BJ (cell line): ENCODE data around the gene FIGNL2. TPM values are rescaled to one million over a fixed set of nuclear protein-coding genes. Genes with fewer than 3 reads are reported as not detected.

Source experiments
- CTCF ChIA-PET: fragments of 350-600 bp; formaldehyde crosslinking; extraction: SDS; loops from one replicate; lab custom pipeline; 2021; ENCODE audit warnings: antibody characterized with exemption, inconsistent platforms; lab: Yijun Ruan, JAX
- POLR2A ChIA-PET: fragments of 300-600 bp; sonication (Branson Sonifier 250); formaldehyde crosslinking; extraction: SDS; loops from one replicate; lab custom pipeline; 2021; ENCODE audit warnings: antibody characterized with exemption; lab: Charles Lee
- DNase-seq: peaks from one replicate; pipeline ENCODE4 v3.0.0-alpha.2; 2011; ENCODE audit warnings: low read depth
- H3K27me3 ChIP-seq: 2 replicates; pipeline ENCODE4 v1.6.0; 2011; ENCODE audit warnings: low read length; ENCODE audit not compliant: control insufficient read depth, insufficient read depth
- H3K36me3 ChIP-seq: 2 replicates; pipeline ENCODE4 v1.5.1; 2011; ENCODE audit warnings: low read length; ENCODE audit not compliant: control insufficient read depth, insufficient read depth
- H3K4me3 ChIP-seq: 2 replicates; pipeline ENCODE4 v1.5.1; 2011; ENCODE audit warnings: low read depth, mild to moderate bottlenecking, control low read depth, low read length
- polyA plus RNA-seq: library from polyadenylated mRNA; depleted of rRNA; stranded (reverse); fragments of >200 nt; gene quantifications from 2 replicates; pipeline ENCODE4 v1.2.3, GENCODE V29; 2011
- TF ChIP-seq, protein P1 (sequence below): IDR thresholded peaks from 2 replicates; pipeline ENCODE4 v1.5.1; 2011; ENCODE audit warnings: low read depth, mild to moderate bottlenecking, control low read depth, inconsistent platforms, low read length, moderate library complexity; ENCODE audit not compliant: insufficient read depth

FIGNL2 gene
- polyA plus RNA-seq, 1 experiment = 0.01 TPM

DNA sequence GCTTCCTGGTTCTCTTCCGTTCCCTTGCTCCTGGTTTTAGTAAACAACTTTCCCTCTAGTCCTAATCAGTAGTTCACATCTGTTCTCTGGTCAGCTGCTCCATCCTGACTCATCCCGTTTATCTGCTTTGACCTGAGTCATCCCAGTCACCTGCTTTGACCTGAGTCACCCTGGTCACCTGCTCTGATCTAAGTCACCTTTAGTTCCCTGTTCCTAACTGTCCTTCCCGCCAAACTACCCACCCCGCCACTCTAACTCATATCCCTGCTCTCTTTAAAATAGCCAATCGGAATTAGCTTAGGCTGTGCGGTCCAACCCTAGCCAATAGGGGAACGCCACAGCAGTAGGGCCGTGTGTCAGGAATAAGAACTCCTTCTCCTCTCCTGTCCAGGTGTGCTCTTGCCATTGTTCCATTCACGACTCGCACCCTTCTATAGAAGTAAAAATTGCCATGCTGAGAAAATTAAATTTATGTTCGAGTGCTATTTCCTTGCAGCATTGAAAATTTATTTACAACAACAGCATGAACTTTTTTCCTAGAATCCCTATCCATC lies 36.2 kb upstream of the FIGNL2 start:
- no peak for DNase-seq
- CTCF ChIA-PET = interaction anchor here (0.5 to 3.0 kb wide), 6 partner anchors 9 to 464 kb away, joined by 3 to 24 read pairs (median 3); partner anchors contain the start of gene SLC4A8
- TF ChIP-seq, protein P1, sequence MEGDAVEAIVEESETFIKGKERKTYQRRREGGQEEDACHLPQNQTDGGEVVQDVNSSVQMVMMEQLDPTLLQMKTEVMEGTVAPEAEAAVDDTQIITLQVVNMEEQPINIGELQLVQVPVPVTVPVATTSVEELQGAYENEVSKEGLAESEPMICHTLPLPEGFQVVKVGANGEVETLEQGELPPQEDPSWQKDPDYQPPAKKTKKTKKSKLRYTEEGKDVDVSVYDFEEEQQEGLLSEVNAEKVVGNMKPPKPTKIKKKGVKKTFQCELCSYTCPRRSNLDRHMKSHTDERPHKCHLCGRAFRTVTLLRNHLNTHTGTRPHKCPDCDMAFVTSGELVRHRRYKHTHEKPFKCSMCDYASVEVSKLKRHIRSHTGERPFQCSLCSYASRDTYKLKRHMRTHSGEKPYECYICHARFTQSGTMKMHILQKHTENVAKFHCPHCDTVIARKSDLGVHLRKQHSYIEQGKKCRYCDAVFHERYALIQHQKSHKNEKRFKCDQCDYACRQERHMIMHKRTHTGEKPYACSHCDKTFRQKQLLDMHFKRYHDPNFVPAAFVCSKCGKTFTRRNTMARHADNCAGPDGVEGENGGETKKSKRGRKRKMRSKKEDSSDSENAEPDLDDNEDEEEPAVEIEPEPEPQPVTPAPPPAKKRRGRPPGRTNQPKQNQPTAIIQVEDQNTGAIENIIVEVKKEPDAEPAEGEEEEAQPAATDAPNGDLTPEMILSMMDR = no peak
- H3K27me3 ChIP-seq = no peaks in the 10 kb centered on the region
- no peak overlapping the region for H3K4me3 ChIP-seq
- POLR2A ChIA-PET = no interaction called here
- no peaks in the 10 kb centered on the region for H3K36me3 ChIP-seq

- TF ChIP-seq, protein P1 = no peak
- ChIA-PET POLR2A (no interaction called here), CTCF (interaction anchor here (0.5 to 3.0 kb wide), 4 partner anchors 9 to 460 kb away, joined by 3 to 24 read pairs (median 3); partner anchors contain the start of gene SLC4A8)
- Histone ChIP-seq H3K36me3 (no peaks in the 10 kb centered on the region), H3K4me3 (no peak overlapping the region), H3K27me3 (no peaks in the 10 kb centered on the region)
- DNase-seq = no peak
Measured at GRCh38 chr12:51883998-51884675, 35.6 kb upstream of the FIGNL2 start.

DNA sequence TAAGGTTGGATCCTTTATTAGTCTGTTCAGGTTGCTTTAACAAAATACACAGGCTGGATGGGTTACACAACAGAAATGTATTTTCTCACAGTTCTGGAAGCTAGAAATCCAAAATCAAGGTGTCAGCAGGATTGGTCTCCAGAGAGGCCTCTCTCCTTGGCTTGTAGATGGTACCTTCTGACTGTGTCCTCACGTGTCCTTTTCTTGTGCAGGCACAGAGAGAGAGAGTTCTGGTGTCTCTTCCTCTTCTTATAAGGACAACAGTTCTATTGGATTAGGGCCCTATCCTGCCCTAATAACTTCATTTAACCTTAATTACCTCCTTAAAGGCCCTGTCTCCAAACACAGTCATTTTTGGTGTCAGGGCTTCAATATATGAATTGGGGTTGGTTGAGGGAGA lies 34.8 kb upstream of the FIGNL2 start:
- TF ChIP-seq, protein P1 = no peak
- Histone ChIP-seq H3K4me3 (no peak overlapping the region), H3K27me3 (no peaks in the 10 kb centered on the region), H3K36me3 (no peaks in the 10 kb centered on the region)
- no peak for DNase-seq
- POLR2A ChIA-PET = no interaction called here
- CTCF ChIA-PET = interaction anchor here (1.3 kb wide), 1 partner anchor 459 kb away, joined by 3 read pairs; the partner anchor contains the start of gene SLC4A8

GRCh38 chr12:51879102-51879501 lies 30.6 kb upstream of the FIGNL2 start:
- no peak for DNase-seq
- no peaks in the 10 kb centered on the region for H3K27me3 ChIP-seq
- H3K36me3 ChIP-seq = no peaks in the 10 kb centered on the region
- POLR2A ChIA-PET = no interaction called here
- TF ChIP-seq, protein P1 = no peak
- CTCF ChIA-PET = interaction anchor here (1.2 to 1.5 kb wide), 2 partner anchors 11 to 458 kb away, joined by 3 to 7 read pairs; no protein-coding TSS in a partner anchor
- H3K4me3 ChIP-seq = no peak overlapping the region

GRCh38 chr12:51874486-51874885 lies 26.0 kb upstream of the FIGNL2 start:
- no peaks in the 10 kb centered on the region for H3K36me3 ChIP-seq
- TF ChIP-seq, protein P1 = no peak
- ChIA-PET CTCF (interaction anchor here (0.6 to 4.8 kb wide), 34 partner anchors 8 to 1778 kb away, joined by 3 to 63 read pairs (median 6); partner anchors contain the start of genes ANKRD33 and SLC4A8), POLR2A (no interaction called here)
- no peak for DNase-seq
- H3K27me3 ChIP-seq = no peaks in the 10 kb centered on the region; the same call in 1 of the 2 replicates
- H3K4me3 ChIP-seq = no peak overlapping the region
